Stimulated activated CD4-positive, alpha-beta T cell treated with anti-CD3 and anti-CD28 coated beads, Interleukin-12 subunit alpha, Interleukin-12 subunit beta, amount 100 ng/mL, for 24 hours (primary cell): ENCODE data around the gene FASTK.

ENCODE experiments used
- DNase-seq, 2 experiments: peaks; one replicate each; pipeline ENCODE4 v3.0.0-alpha.2; 2020; ENCODE audit warnings: low read depth in 2 of 2

Gene FASTK

GRCh38 chr7:151082141-151083070 is 1.8 kb upstream of the FASTK start:
- DNase-seq: no peak

DNA sequence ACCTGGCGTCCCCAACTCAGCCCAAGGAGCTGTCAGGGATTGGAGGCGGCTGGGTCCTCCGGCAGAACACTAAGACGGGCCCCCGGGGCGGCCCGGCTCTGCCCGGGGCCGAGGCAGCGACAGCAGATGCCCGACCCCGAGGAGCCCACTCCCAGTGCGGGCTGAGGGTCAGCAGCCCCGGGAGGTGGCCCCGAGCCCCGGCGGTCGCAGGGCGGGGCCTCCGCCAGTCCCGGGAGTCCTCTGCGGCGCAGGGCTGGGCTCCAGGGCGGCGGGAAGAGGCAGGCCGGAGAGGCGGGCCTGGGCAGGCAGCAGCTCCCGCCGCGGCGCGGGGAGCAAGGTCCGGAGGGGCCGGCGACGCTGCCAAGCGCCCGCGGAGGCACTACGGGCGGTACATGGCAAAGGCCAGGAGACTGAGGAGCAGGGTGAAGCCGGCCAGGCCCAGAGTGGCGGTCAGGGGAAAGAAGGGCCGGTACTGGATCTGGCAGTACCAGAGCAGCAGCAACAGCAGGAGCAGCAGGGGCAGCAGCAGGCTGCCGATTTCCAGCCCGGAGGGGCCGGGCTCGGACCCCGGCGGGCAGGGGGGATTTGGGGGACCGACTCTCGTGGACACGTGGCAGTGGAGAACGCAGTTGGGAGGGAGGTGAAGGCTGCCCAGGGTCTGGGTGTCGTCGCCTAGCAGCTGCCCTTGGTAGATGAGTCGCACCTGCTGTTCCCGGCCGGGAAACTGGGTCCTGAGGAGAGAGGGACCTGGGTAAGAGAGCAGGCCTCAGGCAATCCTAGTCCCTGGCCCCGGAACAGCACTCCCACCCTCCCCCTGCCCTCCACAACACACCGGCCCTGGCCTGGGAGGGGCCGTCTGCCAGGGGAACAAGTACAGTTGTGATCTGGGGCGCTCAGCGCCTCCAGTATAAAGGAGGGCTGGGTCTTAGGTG is 827 bp upstream of the FASTK start:
- DNase-seq: no peak

- no peak for DNase-seq
Observed at GRCh38 chr7:151080067-151080521, 515 bp downstream of the FASTK start.

DNA sequence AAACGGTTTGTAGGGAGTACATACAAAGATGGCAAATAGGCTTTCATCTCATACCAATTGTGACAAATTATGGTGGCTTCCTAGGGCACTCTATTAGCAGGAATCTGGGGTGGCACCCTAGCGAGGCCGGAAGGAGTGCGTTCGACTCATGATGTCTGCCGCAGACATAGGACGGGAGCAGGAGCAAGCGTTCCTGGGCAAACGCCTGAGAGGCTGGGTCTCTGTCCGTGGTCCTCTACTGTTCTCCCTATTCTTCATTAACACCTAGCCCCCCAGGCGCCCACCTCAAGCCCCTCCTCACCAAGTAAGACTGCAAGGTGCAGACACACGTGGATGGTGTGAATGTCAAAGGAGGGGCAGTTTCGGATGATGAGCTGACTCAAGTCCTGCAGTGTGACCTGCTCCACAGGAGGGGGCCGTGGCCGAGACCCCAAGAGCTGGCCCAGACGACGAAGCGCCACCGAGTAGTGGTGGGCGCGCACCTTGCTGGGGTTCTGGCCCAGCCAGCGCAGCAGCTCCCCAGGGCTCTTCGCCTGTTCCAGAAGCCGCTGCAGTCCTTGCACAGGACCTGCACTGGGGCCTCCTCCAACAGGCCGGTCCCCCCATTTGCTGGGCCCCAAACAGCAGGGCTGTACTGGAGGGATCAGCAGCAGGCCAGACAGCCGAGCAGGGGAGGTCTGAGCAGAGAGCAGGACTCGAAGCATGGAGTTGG is 1.3 kb downstream of the FASTK start:
- DNase-seq: no peak

- no peak for DNase-seq
Observed at GRCh38 chr7:151078233-151079040, 2.2 kb downstream of the FASTK start.

DNA sequence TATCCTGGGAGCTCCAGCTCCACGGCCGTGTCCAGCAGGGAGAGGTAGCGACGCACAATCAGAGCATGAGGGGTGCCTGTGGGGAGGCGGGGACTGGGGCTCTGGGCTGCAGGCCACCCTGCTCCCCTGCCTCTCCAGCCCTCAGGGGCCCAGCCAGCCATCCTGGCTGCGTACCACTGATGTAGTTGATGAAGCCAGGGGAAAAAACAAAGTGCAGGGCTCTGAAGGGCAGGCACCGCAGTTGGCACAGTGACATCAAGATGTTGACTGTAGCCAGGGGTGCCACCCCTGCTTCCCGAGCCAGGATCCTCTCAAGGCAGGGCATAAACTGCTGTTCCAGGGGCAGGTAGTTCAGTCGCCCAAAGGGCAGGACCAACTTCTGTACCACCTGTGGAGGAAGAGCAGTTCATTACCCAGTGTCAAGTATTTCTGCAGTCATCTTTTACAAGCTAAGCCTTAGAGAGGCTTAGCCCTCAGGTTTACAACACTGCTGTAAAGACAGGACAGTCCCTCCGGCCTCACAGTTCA is 2.8 kb downstream of the FASTK start:
- DNase-seq: no peak

- no peak for DNase-seq
Observed at GRCh38 chr7:151076863-151077704, 3.5 kb downstream of the FASTK start.

DNA sequence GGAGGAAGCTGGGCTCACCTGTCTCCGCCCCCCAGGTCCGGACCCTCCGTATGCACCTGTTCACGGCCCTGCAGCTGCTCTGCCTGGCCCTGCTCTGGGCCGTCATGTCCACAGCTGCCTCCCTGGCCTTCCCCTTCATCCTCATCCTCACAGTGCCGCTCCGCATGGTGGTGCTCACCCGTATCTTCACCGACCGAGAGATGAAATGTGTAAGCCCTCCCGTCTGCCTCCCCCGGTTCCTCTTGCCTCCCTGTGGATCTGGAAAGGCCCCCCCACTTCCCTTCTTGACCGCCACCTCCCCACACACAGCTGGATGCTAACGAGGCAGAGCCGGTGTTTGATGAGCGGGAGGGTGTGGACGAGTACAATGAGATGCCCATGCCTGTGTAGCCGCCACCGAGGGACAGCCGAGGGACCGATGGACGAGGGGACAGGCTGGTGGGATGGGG is 4.6 kb downstream of the FASTK start:
- DNase-seq: no peak

- DNase-seq: no peak
Observed at GRCh38 chr7:151075662-151075971, 5.0 kb downstream of the FASTK start.

GRCh38 chr7:151074817-151075661 is 5.6 kb downstream of the FASTK start:
- DNase-seq: no peak

DNA sequence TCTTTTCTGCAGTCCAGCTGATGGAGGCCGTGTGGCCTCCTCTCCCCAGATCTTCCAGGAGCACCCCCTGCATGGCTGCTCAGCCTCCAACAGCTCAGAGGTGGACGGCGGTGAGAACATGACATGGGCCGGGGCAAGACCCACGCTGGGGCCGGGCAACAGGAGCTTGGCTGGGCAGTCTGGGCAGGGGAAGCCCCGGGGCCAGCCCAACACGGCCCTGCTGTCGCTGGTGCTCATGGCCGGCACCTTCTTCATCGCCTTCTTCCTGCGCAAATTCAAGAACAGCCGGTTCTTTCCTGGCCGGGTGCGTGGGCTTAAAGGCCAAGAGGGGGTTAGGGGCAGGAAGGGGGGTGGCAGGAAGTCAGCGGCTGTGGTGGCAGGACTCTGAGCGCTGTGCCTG is 6.6 kb downstream of the FASTK start:
- no peak for DNase-seq

GRCh38 chr7:151071032-151071866 is 9.4 kb downstream of the FASTK start:
- DNase-seq: no peak

DNA sequence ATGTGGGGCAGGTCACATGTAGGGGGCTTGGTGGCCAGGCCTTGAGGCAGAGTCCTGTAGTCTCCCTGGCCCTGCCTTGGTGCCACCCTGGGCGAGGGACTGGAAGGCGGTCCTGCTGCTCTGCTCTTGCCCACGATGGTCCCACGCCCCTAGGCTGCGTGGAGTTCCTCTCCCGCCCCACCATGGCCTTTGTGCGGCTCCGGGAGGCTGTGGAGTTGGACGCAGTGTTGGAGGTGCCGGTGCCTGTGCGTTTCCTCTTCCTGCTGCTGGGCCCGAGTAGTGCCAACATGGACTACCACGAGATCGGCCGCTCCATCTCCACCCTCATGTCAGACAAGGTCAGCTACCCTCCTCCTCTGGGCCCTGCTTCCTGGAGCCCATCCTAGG is 10.0 kb downstream of the FASTK start:
- DNase-seq: no peak

DNA sequence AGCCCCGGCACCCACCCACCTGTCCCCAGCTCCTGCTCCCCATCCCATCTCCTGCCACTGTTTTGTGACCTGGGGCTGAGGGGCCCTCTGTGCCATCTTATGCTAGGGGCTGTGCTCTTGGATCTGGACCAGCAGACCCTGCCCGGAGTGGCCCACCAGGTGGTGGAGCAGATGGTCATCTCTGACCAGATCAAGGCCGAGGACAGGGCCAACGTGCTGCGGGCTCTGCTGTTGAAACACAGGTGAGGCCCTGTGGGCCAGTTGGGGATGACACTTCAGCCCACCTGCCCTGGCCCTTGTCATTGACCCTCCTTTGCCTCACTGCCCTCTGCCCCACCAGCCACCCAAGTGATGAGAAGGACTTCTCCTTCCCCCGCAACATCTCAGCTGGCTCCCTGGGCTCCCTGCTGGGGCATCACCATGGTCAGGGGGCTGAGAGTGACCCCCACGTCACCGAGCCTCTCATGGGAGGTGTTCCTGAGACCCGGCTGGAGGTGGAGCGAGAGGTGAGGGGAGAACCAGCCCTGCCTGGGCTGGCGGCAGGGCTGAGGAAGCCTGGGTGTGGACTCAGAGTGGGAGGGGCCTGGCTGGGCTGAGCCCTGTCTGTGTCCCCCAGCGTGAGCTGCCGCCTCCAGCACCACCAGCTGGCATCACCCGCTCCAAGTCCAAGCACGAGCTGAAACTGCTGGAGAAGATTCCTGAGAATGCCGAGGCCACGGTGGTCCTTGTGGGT is 10.6 kb downstream of the FASTK start:
- no peak for DNase-seq

- DNase-seq: no peak
Observed at GRCh38 chr7:151068069-151068773, 12.4 kb downstream of the FASTK start.

DNA sequence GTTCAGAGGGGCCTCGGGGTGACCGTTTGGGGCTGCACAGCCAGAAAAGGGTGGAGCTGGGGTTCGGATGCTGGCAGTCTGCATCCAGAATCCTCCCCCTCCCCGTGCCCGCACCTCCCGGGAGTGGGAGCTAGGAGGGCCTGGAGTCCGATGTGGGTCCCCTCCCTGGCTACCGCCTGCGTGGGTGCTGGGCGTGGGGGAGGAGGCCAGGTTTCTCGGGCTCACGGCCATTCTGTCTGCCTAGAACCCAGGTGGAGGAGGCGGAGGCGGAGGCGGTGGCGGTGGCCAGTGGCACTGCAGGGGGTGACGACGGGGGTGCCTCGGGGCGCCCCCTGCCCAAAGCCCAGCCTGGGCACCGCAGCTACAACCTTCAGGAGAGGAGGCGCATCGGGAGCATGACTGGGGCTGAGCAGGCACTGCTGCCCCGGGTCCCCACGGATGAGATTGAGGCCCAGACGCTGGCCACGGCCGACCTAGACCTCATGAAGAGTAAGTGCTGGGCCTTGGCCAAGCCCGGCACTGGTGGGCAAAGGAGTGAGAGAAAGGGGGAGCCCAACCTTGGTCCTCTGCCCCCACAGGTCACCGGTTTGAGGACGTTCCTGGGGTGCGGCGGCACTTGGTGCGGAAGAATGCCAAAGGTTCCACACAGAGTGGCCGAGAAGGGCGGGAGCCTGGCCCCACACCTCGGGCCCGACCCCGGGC is 14.2 kb downstream of the FASTK start:
- DNase-seq: no peak
